Muscle layer of duodenum (tissue), 2 donors: Measurements from ENCODE around the gene KRT4.

ENCODE experiments used
- H3K27ac ChIP-seq: one replicate; pipeline ENCODE4 v1.7.0; 2013; ENCODE audit warnings: mild to moderate bottlenecking, low read length
- H3K27me3 ChIP-seq: one replicate; pipeline ENCODE4 v1.7.0; 2013; ENCODE audit warnings: low read depth, mild to moderate bottlenecking, control low read depth, low read length
- H3K36me3 ChIP-seq, 2 donors: one replicate each; pipeline ENCODE4 v1.7.0; 2013; ENCODE audit warnings: low read length in 2 of 2, control low read depth in 1 of 2, mild to moderate bottlenecking in 1 of 2; ENCODE audit not compliant: insufficient read depth in 2 of 2, control insufficient read depth in 1 of 2
- H3K4me1 ChIP-seq, 2 donors: one replicate each; pipeline ENCODE4 v1.7.0; 2013; ENCODE audit warnings: low read length in 2 of 2, mild to moderate bottlenecking in 2 of 2, control low read depth in 1 of 2, moderate library complexity in 1 of 2; ENCODE audit not compliant: insufficient read depth in 2 of 2, control insufficient read depth in 1 of 2
- H3K4me3 ChIP-seq, 2 donors: one replicate each; pipeline ENCODE4 v1.7.0; 2013; ENCODE audit warnings: low read length in 2 of 2, low read depth in 1 of 2, mild to moderate bottlenecking in 1 of 2
- H3K9me3 ChIP-seq, 2 donors: one replicate each; pipeline ENCODE4 v1.7.0; 2013; ENCODE audit warnings: low read length in 2 of 2, control low read depth in 1 of 2, mild to moderate bottlenecking in 1 of 2; ENCODE audit not compliant: control insufficient read depth in 1 of 2
- donor health status: healthy.

KRT4 gene

GRCh38 chr12:52826611-52827498 lies 12.9 kb upstream of the KRT4 start:
- Histone ChIP-seq H3K27ac (no peak overlapping the region), H3K9me3 (no peaks in the 10 kb centered on the region), H3K4me3 (no peak overlapping the region), H3K27me3 (no peaks in the 10 kb centered on the region), H3K36me3 (no peaks in the 10 kb centered on the region), H3K4me1 (no peaks in the 10 kb centered on the region)

GRCh38 chr12:52825961-52826360 lies 12.0 kb upstream of the KRT4 start:
- H3K4me3 ChIP-seq = no peak overlapping the region

GRCh38 chr12:52824741-52825410 lies 11.0 kb upstream of the KRT4 start:
- Histone ChIP-seq H3K27ac (no peak overlapping the region), H3K9me3 (no peaks in the 10 kb centered on the region), H3K4me3 (no peak overlapping the region), H3K36me3 (no peaks in the 10 kb centered on the region), H3K27me3 (no peaks in the 10 kb centered on the region), H3K4me1 (no peaks in the 10 kb centered on the region)

More at GRCh38 chr12:52825961-52826360, 12.0 kb upstream of the KRT4 start:
- H3K9me3 ChIP-seq = no peaks in the 10 kb centered on the region
- H3K36me3 ChIP-seq = no peaks in the 10 kb centered on the region
- H3K4me1 ChIP-seq = no peaks in the 10 kb centered on the region
- H3K27ac ChIP-seq = no peak overlapping the region
- no peaks in the 10 kb centered on the region for H3K27me3 ChIP-seq

GRCh38 chr12:52823761-52824450 lies 10.0 kb upstream of the KRT4 start:
- no peaks in the 10 kb centered on the region for H3K27me3 ChIP-seq
- no peak overlapping the region for H3K4me3 ChIP-seq

GRCh38 chr12:52822771-52823510 lies 9.0 kb upstream of the KRT4 start:
- Histone ChIP-seq H3K9me3 (no peaks in the 10 kb centered on the region), H3K27ac (no peak overlapping the region), H3K27me3 (no peaks in the 10 kb centered on the region), H3K4me3 (no peak overlapping the region), H3K36me3 (no peaks in the 10 kb centered on the region), H3K4me1 (no peaks in the 10 kb centered on the region)

More at GRCh38 chr12:52823761-52824450, 10.0 kb upstream of the KRT4 start:
- Histone ChIP-seq H3K27ac (no peak overlapping the region), H3K4me1 (no peaks in the 10 kb centered on the region), H3K9me3 (no peaks in the 10 kb centered on the region), H3K36me3 (no peaks in the 10 kb centered on the region)

GRCh38 chr12:52821826-52822660 lies 8.1 kb upstream of the KRT4 start:
- no peaks in the 10 kb centered on the region for H3K27me3 ChIP-seq
- no peak overlapping the region for H3K27ac ChIP-seq
- no peaks in the 10 kb centered on the region for H3K36me3 ChIP-seq
- H3K4me1 ChIP-seq = no peaks in the 10 kb centered on the region
- H3K9me3 ChIP-seq = no peaks in the 10 kb centered on the region
- H3K4me3 ChIP-seq = no peak overlapping the region

GRCh38 chr12:52821071-52821730 lies 7.3 kb upstream of the KRT4 start:
- no peak overlapping the region for H3K4me3 ChIP-seq
- no peaks in the 10 kb centered on the region for H3K4me1 ChIP-seq
- H3K27me3 ChIP-seq = no peaks in the 10 kb centered on the region
- H3K9me3 ChIP-seq = no peaks in the 10 kb centered on the region
- no peak overlapping the region for H3K27ac ChIP-seq
- H3K36me3 ChIP-seq = no peaks in the 10 kb centered on the region

- H3K27ac ChIP-seq = no peak overlapping the region
- no peaks in the 10 kb centered on the region for H3K27me3 ChIP-seq
- H3K4me1 ChIP-seq = no peaks in the 10 kb centered on the region
- no peaks in the 10 kb centered on the region for H3K36me3 ChIP-seq
- no peak overlapping the region for H3K4me3 ChIP-seq
- no peaks in the 10 kb centered on the region for H3K9me3 ChIP-seq
Observed at GRCh38 chr12:52820521-52820920, 6.6 kb upstream of the KRT4 start.

- no peaks in the 10 kb centered on the region for H3K36me3 ChIP-seq
- no peak overlapping the region for H3K27ac ChIP-seq
- H3K4me1 ChIP-seq = no peaks in the 10 kb centered on the region
- no peak overlapping the region for H3K4me3 ChIP-seq
- H3K27me3 ChIP-seq = no peaks in the 10 kb centered on the region
- no peaks in the 10 kb centered on the region for H3K9me3 ChIP-seq
Observed at GRCh38 chr12:52819731-52820510, 6.0 kb upstream of the KRT4 start.
